Measurements from ENCODE around the gene BAHCC1.
A peak's percentile ranks its signal among the peaks of the same experiment; 100 is the strongest.

The BAHCC1 gene

DNA sequence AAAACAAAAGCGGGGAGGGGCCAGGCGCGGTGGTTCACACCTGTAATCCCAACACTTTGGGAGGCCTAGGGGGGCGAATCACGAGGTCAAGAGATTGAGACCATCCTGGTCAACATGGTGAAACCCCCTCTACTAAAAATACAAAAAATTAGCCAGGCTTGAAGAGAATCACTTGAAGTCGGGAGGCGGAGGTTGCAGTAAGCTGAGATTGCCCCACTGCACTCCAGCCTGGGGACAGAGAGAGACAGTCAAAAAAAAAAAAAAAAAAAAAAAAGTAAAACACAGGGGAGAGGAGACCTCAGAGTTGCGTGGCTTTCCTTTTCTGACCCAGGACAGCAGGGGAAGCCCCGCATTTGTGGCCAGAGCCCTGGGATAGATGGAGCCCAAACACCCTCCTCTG is 97.4 kb downstream of the BAHCC1 start:
- Histone ChIP-seq H3K27ac (ENCODE audit: low read depth, low read length, severe bottlenecking) (no peak overlapping the region), H3K4me1 (ENCODE audit: control insufficient read depth, insufficient read depth, low read length, poor library complexity, severe bottlenecking) (peaks cover 22% of the 10 kb centered on the region), H3K9me3 (ENCODE audit: control insufficient read depth, low read length) (no peaks in the 10 kb centered on the region), H3K36me3 (ENCODE audit: control insufficient read depth, insufficient read depth, low read length) (no peaks in the 10 kb centered on the region), H3K4me3 (ENCODE audit: extremely low read depth, insufficient read depth, low read length, poor library complexity, severe bottlenecking) (no peak overlapping the region)
- 78 to 93% methylated on average over 4 of the region's 9 CpGs for WGBS, 2 experiments (ENCODE audit: insufficient coverage in 2 of 2)

DNA sequence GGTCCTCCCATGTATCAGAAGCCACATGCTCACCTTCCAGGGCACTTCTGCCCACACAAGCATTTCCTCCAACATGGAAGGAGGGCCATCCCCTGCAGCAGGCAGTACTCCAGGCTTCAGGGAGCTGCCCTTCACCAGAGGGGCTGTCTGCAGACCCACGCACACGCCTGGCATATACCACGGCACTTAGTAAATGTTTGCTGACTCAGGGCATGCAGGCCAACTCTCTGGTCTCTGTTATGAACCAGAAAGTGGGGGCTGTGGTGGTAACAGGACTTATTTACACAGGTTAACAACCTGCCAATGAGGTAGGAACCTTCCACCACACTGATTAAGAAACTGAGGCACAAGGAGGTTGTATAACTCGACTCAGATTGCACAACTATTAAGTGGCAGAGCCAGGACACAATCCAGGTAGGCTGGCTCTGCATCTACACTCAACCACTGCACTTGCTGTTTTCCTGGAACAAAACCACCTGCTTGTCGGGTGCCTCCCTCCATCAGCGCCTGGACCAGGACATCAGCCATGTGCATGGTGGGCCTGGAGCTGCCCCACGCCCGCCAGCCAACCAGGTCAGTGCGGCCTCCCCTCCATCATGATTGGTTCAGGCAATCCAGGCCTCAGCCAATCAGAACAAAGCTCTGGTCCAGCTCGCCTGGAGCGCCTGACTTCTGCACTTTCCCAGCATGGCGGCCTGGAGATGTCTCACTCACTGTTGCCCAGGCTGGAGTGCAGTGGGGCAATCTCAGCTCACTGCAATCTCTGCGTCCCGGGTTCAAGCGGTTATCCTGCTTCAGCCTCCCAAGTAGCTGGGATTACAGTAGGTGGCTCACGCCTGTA is 98.2 kb downstream of the BAHCC1 start:
- Histone ChIP-seq H3K27ac (ENCODE audit: low read depth, low read length, severe bottlenecking) (no peak overlapping the region), H3K9me3 (ENCODE audit: control insufficient read depth, low read length) (no peaks in the 10 kb centered on the region), H3K4me1 (ENCODE audit: control insufficient read depth, insufficient read depth, low read length, poor library complexity, severe bottlenecking) (peaks cover 17% of the 10 kb centered on the region), H3K36me3 (ENCODE audit: control insufficient read depth, insufficient read depth, low read length) (no peaks in the 10 kb centered on the region), H3K4me3 (ENCODE audit: extremely low read depth, insufficient read depth, low read length, poor library complexity, severe bottlenecking) (no peak overlapping the region)
- WGBS, 2 experiments (ENCODE audit: insufficient coverage in 2 of 2): 87 to 95% methylated on average over 15 of the region's 16 CpGs

DNA sequence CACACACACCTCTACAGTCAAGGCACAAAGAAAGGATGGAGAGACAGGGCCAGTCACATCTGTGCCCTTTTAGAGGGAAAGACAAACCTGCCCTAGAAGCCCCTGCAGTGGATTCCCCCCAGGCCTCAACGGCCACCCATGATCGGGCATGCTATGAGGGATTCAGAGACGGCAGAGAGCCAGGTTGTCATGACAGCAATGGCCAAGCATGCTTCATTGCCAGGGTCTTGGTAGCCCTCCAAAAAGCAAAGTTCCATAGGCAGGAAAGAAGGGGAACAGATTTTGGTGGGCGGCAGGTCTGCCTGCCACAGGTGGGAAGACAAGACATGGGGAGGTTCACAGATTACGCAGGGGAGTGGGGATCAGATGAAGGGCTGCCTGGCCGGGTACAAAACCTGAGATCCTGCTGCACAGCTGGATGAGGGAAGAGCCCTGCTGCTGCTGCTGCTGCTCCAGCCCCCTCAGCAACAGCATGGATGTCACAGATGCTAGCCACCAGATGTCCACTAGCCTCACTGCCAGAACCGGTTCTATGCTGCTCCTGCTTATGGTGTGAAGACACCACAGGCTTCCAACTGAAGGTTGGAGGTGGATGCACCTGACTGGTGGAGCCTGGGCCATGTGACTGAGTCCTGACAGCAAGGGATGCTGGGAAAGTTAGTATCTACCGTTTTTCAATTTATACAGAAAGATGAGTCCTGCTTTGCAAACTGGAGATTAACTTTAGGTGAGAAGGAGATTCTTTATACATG is 99.5 kb downstream of the BAHCC1 start:
- no peaks in the 10 kb centered on the region for H3K36me3 ChIP-seq (ENCODE audit: control insufficient read depth, insufficient read depth, low read length)
- no peaks in the 10 kb centered on the region for H3K9me3 ChIP-seq (ENCODE audit: control insufficient read depth, low read length)
- peaks cover 10% of the 10 kb centered on the region for H3K4me1 ChIP-seq (ENCODE audit: control insufficient read depth, insufficient read depth, low read length, poor library complexity, severe bottlenecking)
- no peak overlapping the region for H3K27ac ChIP-seq (ENCODE audit: low read depth, low read length, severe bottlenecking)
- WGBS, 2 experiments (ENCODE audit: insufficient coverage in 2 of 2): 74 to 83% methylated on average over 4 to 8 of the region's 8 CpGs
- H3K4me3 ChIP-seq (ENCODE audit: extremely low read depth, insufficient read depth, low read length, poor library complexity, severe bottlenecking): no peak overlapping the region

GRCh38 chr17:81498953-81499600 is 103.8 kb downstream of the BAHCC1 start:
- Histone ChIP-seq H3K9me3 (ENCODE audit: control insufficient read depth, low read length) (no peaks in the 10 kb centered on the region), H3K27ac (ENCODE audit: low read depth, low read length, severe bottlenecking) (no peak overlapping the region), H3K4me1 (ENCODE audit: control insufficient read depth, insufficient read depth, low read length, poor library complexity, severe bottlenecking) (peaks cover 11% of the 10 kb centered on the region), H3K4me3 (ENCODE audit: extremely low read depth, insufficient read depth, low read length, poor library complexity, severe bottlenecking) (no peak overlapping the region), H3K36me3 (ENCODE audit: control insufficient read depth, insufficient read depth, low read length) (no peaks in the 10 kb centered on the region)
- WGBS, 2 experiments (ENCODE audit: insufficient coverage in 2 of 2): 92 to 95% methylated on average over 57 to 64 of the region's 64 CpGs

GRCh38 chr17:81499601-81499970 is 104.3 kb downstream of the BAHCC1 start:
- H3K4me3 ChIP-seq (ENCODE audit: extremely low read depth, insufficient read depth, low read length, poor library complexity, severe bottlenecking): no peak overlapping the region
- no peaks in the 10 kb centered on the region for H3K36me3 ChIP-seq (ENCODE audit: control insufficient read depth, insufficient read depth, low read length)
- no peak overlapping the region for H3K27ac ChIP-seq (ENCODE audit: low read depth, low read length, severe bottlenecking)
- no peaks in the 10 kb centered on the region for H3K9me3 ChIP-seq (ENCODE audit: control insufficient read depth, low read length)
- H3K4me1 ChIP-seq (ENCODE audit: control insufficient read depth, insufficient read depth, low read length, poor library complexity, severe bottlenecking): peaks cover 11% of the 10 kb centered on the region
- WGBS, 2 experiments (ENCODE audit: insufficient coverage in 2 of 2): 70 to 72% methylated on average over 10 to 12 of the region's 12 CpGs

DNA sequence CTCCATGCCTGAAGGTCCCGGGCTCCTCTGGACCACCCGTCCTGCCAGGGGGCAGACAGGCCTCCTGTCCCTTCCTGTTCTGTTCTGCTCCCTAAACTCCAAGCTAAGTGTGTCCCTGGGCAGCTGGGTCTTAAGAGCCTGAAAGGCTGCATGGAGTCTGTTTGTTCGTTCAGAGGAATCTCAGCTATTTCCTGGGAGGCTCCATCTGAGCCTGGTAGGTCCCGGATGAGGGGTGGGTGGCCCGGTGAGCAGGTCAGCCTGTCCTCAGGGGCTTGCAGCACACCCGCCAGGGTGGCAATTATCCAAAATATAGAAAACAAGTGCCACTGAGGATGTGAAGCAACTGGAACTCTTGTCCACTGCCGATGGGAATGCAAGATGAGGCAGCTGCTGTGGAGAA is 104.8 kb downstream of the BAHCC1 start:
- Histone ChIP-seq H3K9me3 (ENCODE audit: control insufficient read depth, low read length) (no peaks in the 10 kb centered on the region), H3K36me3 (ENCODE audit: control insufficient read depth, insufficient read depth, low read length) (no peaks in the 10 kb centered on the region), H3K27ac (ENCODE audit: low read depth, low read length, severe bottlenecking) (no peak overlapping the region), H3K4me3 (ENCODE audit: extremely low read depth, insufficient read depth, low read length, poor library complexity, severe bottlenecking) (no peak overlapping the region), H3K4me1 (ENCODE audit: control insufficient read depth, insufficient read depth, low read length, poor library complexity, severe bottlenecking) (peaks cover 11% of the 10 kb centered on the region)
- WGBS, 2 experiments (ENCODE audit: insufficient coverage in 2 of 2): 65 to 68% methylated on average over 7 of the region's 7 CpGs

GRCh38 chr17:81502471-81503017 is 107.3 kb downstream of the BAHCC1 start:
- H3K27ac ChIP-seq (ENCODE audit: low read depth, low read length, severe bottlenecking): no peak overlapping the region
- no peaks in the 10 kb centered on the region for H3K36me3 ChIP-seq (ENCODE audit: control insufficient read depth, insufficient read depth, low read length)
- no peak overlapping the region for H3K4me3 ChIP-seq (ENCODE audit: extremely low read depth, insufficient read depth, low read length, poor library complexity, severe bottlenecking)
- H3K9me3 ChIP-seq (ENCODE audit: control insufficient read depth, low read length): no peaks in the 10 kb centered on the region
- peaks cover 11% of the 10 kb centered on the region for H3K4me1 ChIP-seq (ENCODE audit: control insufficient read depth, insufficient read depth, low read length, poor library complexity, severe bottlenecking)
- WGBS, 2 experiments (ENCODE audit: insufficient coverage in 2 of 2): 74 to 84% methylated on average over 10 to 12 of the region's 12 CpGs

GRCh38 chr17:81503619-81504018 is 108.4 kb downstream of the BAHCC1 start:
- Histone ChIP-seq H3K4me1 (ENCODE audit: control insufficient read depth, insufficient read depth, low read length, poor library complexity, severe bottlenecking) (peaks cover 11% of the 10 kb centered on the region), H3K27ac (ENCODE audit: low read depth, low read length, severe bottlenecking) (no peak overlapping the region), H3K9me3 (ENCODE audit: control insufficient read depth, low read length) (no peaks in the 10 kb centered on the region), H3K4me3 (ENCODE audit: extremely low read depth, insufficient read depth, low read length, poor library complexity, severe bottlenecking) (no peak overlapping the region), H3K36me3 (ENCODE audit: control insufficient read depth, insufficient read depth, low read length) (peaks cover 1% of the 10 kb centered on the region)

DNA sequence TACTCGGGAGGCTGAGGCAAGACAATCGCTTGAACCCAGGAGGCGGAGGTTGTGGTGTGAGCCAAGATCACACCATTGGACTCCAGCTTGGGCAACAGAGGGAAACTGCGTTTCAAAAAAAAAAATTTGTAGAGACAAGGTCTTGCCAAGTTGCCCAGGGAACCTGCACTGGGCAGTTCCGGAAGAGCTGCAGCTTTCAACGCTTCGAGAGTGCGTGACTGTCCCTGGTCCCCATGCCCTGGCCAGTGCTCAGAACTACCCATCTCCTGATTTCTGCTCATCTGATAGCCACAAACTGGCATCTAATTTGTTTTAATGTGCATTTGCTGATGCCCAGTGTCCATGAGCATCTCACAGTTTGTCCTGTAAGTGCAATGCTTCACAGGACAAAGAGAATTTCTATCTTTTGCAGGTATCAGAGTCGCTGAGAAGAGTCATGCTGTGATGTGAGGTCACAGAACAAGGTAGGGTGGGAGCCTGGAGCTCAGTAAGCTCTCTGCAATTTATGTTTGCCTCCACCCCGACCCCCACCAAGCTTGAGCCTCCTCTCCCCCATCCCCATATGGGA is 113.5 kb downstream of the BAHCC1 start:
- peak overlapping the region; percentile 23 for H3K27ac ChIP-seq (ENCODE audit: low read depth, low read length, severe bottlenecking)

DNA sequence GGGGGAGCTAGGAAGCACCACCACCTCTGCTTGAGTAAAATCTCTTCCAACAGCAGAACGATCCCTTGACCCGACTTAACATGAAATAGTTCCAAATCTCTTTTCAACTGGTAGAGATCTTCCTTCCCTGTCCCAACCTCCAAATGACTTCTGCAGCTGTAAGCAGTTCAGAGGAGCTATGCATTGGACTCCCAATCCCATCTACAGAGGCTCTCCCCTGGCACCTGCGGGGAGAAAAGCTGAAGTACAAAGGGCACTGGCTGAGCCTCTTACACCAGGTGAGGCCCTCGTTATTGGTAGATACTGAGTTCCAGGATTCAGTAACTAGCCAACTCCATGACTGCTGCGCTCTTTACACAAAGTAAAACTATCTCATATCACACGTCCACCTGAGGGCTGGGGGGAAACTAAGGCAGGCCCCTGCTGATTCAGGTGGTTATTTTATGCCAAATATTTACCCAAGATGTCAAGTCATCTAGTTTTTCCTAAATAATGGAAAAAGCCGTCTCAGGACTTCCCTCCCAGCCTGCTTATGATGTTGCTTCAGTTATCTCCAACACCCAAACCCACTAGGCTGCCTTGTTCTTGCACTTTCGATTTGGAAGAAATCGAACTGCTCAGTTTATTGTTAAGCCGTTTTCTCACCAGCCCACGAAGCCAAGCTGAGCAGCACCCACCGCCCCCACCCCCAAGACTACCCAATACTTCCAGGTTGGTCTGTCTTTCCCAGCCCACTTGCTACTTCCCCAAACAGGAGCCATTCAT is 114.1 kb downstream of the BAHCC1 start:
- peak overlapping the region; percentile 23 for H3K27ac ChIP-seq (ENCODE audit: low read depth, low read length, severe bottlenecking)

More for the DNA sequence above, 113.5 kb downstream of the BAHCC1 start:
- no peaks in the 10 kb centered on the region for H3K9me3 ChIP-seq (ENCODE audit: control insufficient read depth, low read length)
- 86 to 88% methylated on average over 9 of the region's 10 CpGs for WGBS, 2 experiments (ENCODE audit: insufficient coverage in 2 of 2)
- peak overlapping the region; percentile 84 for H3K4me3 ChIP-seq (ENCODE audit: extremely low read depth, insufficient read depth, low read length, poor library complexity, severe bottlenecking)
- H3K36me3 ChIP-seq (ENCODE audit: control insufficient read depth, insufficient read depth, low read length): peaks cover 39% of the 10 kb centered on the region
- peaks cover 3% of the 10 kb centered on the region for H3K4me1 ChIP-seq (ENCODE audit: control insufficient read depth, insufficient read depth, low read length, poor library complexity, severe bottlenecking)

More for the DNA sequence above, 114.1 kb downstream of the BAHCC1 start:
- 57 to 62% methylated on average over 8 to 10 of the region's 12 CpGs for WGBS, 2 experiments (ENCODE audit: insufficient coverage in 2 of 2)
- H3K9me3 ChIP-seq (ENCODE audit: control insufficient read depth, low read length): no peaks in the 10 kb centered on the region
- peaks cover 6% of the 10 kb centered on the region for H3K4me1 ChIP-seq (ENCODE audit: control insufficient read depth, insufficient read depth, low read length, poor library complexity, severe bottlenecking)
- H3K4me3 ChIP-seq (ENCODE audit: extremely low read depth, insufficient read depth, low read length, poor library complexity, severe bottlenecking): peak overlapping the region; percentile 84
- peaks cover 39% of the 10 kb centered on the region for H3K36me3 ChIP-seq (ENCODE audit: control insufficient read depth, insufficient read depth, low read length)
